ENCODE data around the gene HAUS5. TPM values are rescaled to one million over a fixed set of nuclear protein-coding genes. Genes with fewer than 3 reads are reported as not detected.

Gene HAUS5
- total RNA-seq, 1 donor from 2014 or later = 5.3 TPM

- Mint-ChIP-seq H3K27ac (ENCODE audit: unreplicated experiment) (no peak overlapping the region), H3K27me3 (ENCODE audit: low read depth, unreplicated experiment) (peaks cover 6% of the 10 kb centered on the region), H3K4me3 (ENCODE audit: unreplicated experiment) (no peak overlapping the region), H3K4me1 (ENCODE audit: low read depth, unreplicated experiment) (no peaks in the 10 kb centered on the region), H3K9me3 (ENCODE audit: unreplicated experiment) (peaks cover 4% of the 10 kb centered on the region), H3K36me3 (ENCODE audit: low read depth, unreplicated experiment) (peaks cover 8% of the 10 kb centered on the region)
- H3K79me2 ChIP-seq (ENCODE audit: insufficient read depth, low read length) = no peaks in the 10 kb centered on the region
- peaks cover 20% of the 10 kb centered on the region for H4K20me1 ChIP-seq (ENCODE audit: insufficient read depth, low read length)
- no peaks in the 10 kb centered on the region for H3K4me1 ChIP-seq (ENCODE audit: insufficient read depth, low read length)
- no peak overlapping the region for H2AFZ ChIP-seq (ENCODE audit: low read depth, low read length)
- TF ChIP-seq EZH2 (IDR thresholded peaks at IDR 0.05; ENCODE audit: insufficient read depth, low read length) (no peak), CTCF (IDR thresholded peaks at IDR 0.05; ENCODE audit: insufficient read depth, low read depth, low read length) (no peak)
- no peak overlapping the region for H3K4me2 ChIP-seq (ENCODE audit: low read length)
- H3K27me3 ChIP-seq (ENCODE audit: insufficient read depth, low read length) = no peaks in the 10 kb centered on the region
- FAIRE-seq (no peak), DNase-seq (ENCODE audit: low read depth) (no peak)
- H3K9me3 ChIP-seq (ENCODE audit: insufficient read depth, low read depth, low read length) = no peaks in the 10 kb centered on the region
- H3K27ac ChIP-seq (ENCODE audit: low read depth, low read length) = no peak overlapping the region
- no peak overlapping the region for H3K4me3 ChIP-seq (ENCODE audit: insufficient read depth, low read depth, low read length)
- no peak overlapping the region for H3K9ac ChIP-seq (ENCODE audit: low read length)
- H3K36me3 ChIP-seq (ENCODE audit: insufficient read depth, low read length) = peaks cover 12% of the 10 kb centered on the region
Measured at GRCh38 chr19:35661995-35662340, 49.4 kb downstream of the HAUS5 start.

GRCh38 chr19:35663981-35664380 lies 51.4 kb downstream of the HAUS5 start:
- no peaks in the 10 kb centered on the region for H3K4me1 ChIP-seq (ENCODE audit: insufficient read depth, low read length)
- no peak for TF ChIP-seq CTCF (IDR thresholded peaks at IDR 0.05; ENCODE audit: insufficient read depth, low read depth, low read length)
- TF ChIP-seq EZH2 (IDR thresholded peaks at IDR 0.05; ENCODE audit: insufficient read depth, low read length) = no peak
- peaks cover 21% of the 10 kb centered on the region for H3K27me3 Mint-ChIP-seq (ENCODE audit: low read depth, unreplicated experiment)
- no peaks in the 10 kb centered on the region for H3K36me3 Mint-ChIP-seq (ENCODE audit: low read depth, unreplicated experiment)
- H3K9me3 ChIP-seq (ENCODE audit: insufficient read depth, low read depth, low read length) = no peaks in the 10 kb centered on the region
- no peak overlapping the region for H3K27ac ChIP-seq (ENCODE audit: low read depth, low read length)
- peaks cover 4% of the 10 kb centered on the region for H3K9me3 Mint-ChIP-seq (ENCODE audit: unreplicated experiment)
- H2AFZ ChIP-seq (ENCODE audit: low read depth, low read length) = no peak overlapping the region
- no peak overlapping the region for H3K27ac Mint-ChIP-seq (ENCODE audit: unreplicated experiment)
- no peaks in the 10 kb centered on the region for H3K27me3 ChIP-seq (ENCODE audit: insufficient read depth, low read length)
- H3K4me1 Mint-ChIP-seq (ENCODE audit: low read depth, unreplicated experiment) = no peaks in the 10 kb centered on the region
- DNase-seq (ENCODE audit: low read depth) = no peak
- no peak for FAIRE-seq
- peaks cover 2% of the 10 kb centered on the region for H3K36me3 ChIP-seq (ENCODE audit: insufficient read depth, low read length)
- H3K4me3 Mint-ChIP-seq (ENCODE audit: unreplicated experiment) = no peak overlapping the region
- no peak overlapping the region for H3K9ac ChIP-seq (ENCODE audit: low read length)
- H4K20me1 ChIP-seq (ENCODE audit: insufficient read depth, low read length) = peaks cover 6% of the 10 kb centered on the region
- no peaks in the 10 kb centered on the region for H3K79me2 ChIP-seq (ENCODE audit: insufficient read depth, low read length)
- no peak overlapping the region for H3K4me2 ChIP-seq (ENCODE audit: low read length)
- no peak overlapping the region for H3K4me3 ChIP-seq (ENCODE audit: insufficient read depth, low read depth, low read length)

- H3K4me2 ChIP-seq (ENCODE audit: low read length) = no peak overlapping the region
- no peak overlapping the region for H3K4me3 Mint-ChIP-seq (ENCODE audit: unreplicated experiment)
- H3K9me3 ChIP-seq (ENCODE audit: insufficient read depth, low read depth, low read length) = no peaks in the 10 kb centered on the region
- H3K9ac ChIP-seq (ENCODE audit: low read length) = no peak overlapping the region
- no peaks in the 10 kb centered on the region for H3K36me3 Mint-ChIP-seq (ENCODE audit: low read depth, unreplicated experiment)
- no peak for DNase-seq (ENCODE audit: low read depth)
- no peak overlapping the region for H2AFZ ChIP-seq (ENCODE audit: low read depth, low read length)
- H3K36me3 ChIP-seq (ENCODE audit: insufficient read depth, low read length) = no peaks in the 10 kb centered on the region
- peaks cover 4% of the 10 kb centered on the region for H3K27me3 ChIP-seq (ENCODE audit: insufficient read depth, low read length)
- TF ChIP-seq CTCF (IDR thresholded peaks at IDR 0.05; ENCODE audit: insufficient read depth, low read depth, low read length) (no peak), EZH2 (IDR thresholded peaks at IDR 0.05; ENCODE audit: insufficient read depth, low read length) (no peak)
- no peak for FAIRE-seq
- no peaks in the 10 kb centered on the region for H3K4me1 Mint-ChIP-seq (ENCODE audit: low read depth, unreplicated experiment)
- peaks cover 6% of the 10 kb centered on the region for H4K20me1 ChIP-seq (ENCODE audit: insufficient read depth, low read length)
- H3K27ac Mint-ChIP-seq (ENCODE audit: unreplicated experiment) = no peak overlapping the region
- no peak overlapping the region for H3K4me3 ChIP-seq (ENCODE audit: insufficient read depth, low read depth, low read length)
- H3K27me3 Mint-ChIP-seq (ENCODE audit: low read depth, unreplicated experiment) = peaks cover 30% of the 10 kb centered on the region
- H3K4me1 ChIP-seq (ENCODE audit: insufficient read depth, low read length) = no peaks in the 10 kb centered on the region
- no peak overlapping the region for H3K27ac ChIP-seq (ENCODE audit: low read depth, low read length)
- H3K79me2 ChIP-seq (ENCODE audit: insufficient read depth, low read length) = no peaks in the 10 kb centered on the region
- H3K9me3 Mint-ChIP-seq (ENCODE audit: unreplicated experiment) = peaks cover 4% of the 10 kb centered on the region
Measured at GRCh38 chr19:35665157-35665556, 52.6 kb downstream of the HAUS5 start.

All from astrocyte (in vitro differentiated cells and primary cell).